PFSK-1 (cell line): ENCODE results near the gene FAM237A. TPM values are rescaled to one million over a fixed set of nuclear protein-coding genes. Genes with fewer than 3 reads are reported as not detected.

Experiments
- FOXP2 ChIP-seq: optimal IDR thresholded peaks from 2 replicates; pipeline ENCODE3; 2011; ENCODE audit warnings: borderline replicate concordance, control low read depth, inconsistent platforms; ENCODE audit not compliant: insufficient read depth; ENCODE audit errors: extremely low read length, extremely low read depth
- POLR2AphosphoS5 ChIP-seq: IDR thresholded peaks from 2 replicates; pipeline ENCODE4 v1.6.1; 2012; ENCODE audit warnings: low read depth, mild to moderate bottlenecking, control low read depth, low read length, moderate library complexity
- REST ChIP-seq, 2 experiments: IDR thresholded peaks; 2 replicates each; pipeline versions ENCODE4 v1.6.1 to v1.8.0; 2011 to 2012; ENCODE audit warnings: low read depth in 2 of 2, low read length in 2 of 2, control low read depth in 1 of 2, inconsistent platforms in 1 of 2, mild to moderate bottlenecking in 1 of 2, moderate library complexity in 1 of 2; ENCODE audit not compliant: insufficient read depth in 1 of 2
- SIN3A ChIP-seq: IDR thresholded peaks from 2 replicates; pipeline ENCODE4 v1.6.1; 2012; ENCODE audit warnings: mild to moderate bottlenecking, low read length, moderate library complexity, borderline replicate concordance; ENCODE audit not compliant: insufficient read depth
- TAF1 ChIP-seq: IDR thresholded peaks from 2 replicates; pipeline ENCODE4 v1.6.1; 2012; ENCODE audit warnings: low read length, control low read depth, borderline replicate concordance; ENCODE audit not compliant: insufficient read depth
- polyA plus RNA-seq: library from polyadenylated mRNA; unstranded; fragments of >200 nt; gene quantifications from one replicate; pipeline ENCODE4 v1.2.1, GENCODE V29; 2012; ENCODE audit warnings: low read depth, missing spikeins; ENCODE audit not compliant: insufficient read length

FAM237A gene
- not detected for polyA plus RNA-seq

GRCh38 chr2:206642075-206643025 is at the start of gene FAM237A:
Gene FAM237A (plus strand): TSS chr2:206642487. CDS start chr2:206644237, 1,750 bp downstream.
- TF ChIP-seq TAF1, result no peak
- no peak for TF ChIP-seq SIN3A
- peak; percentile 90 to 96 for TF ChIP-seq REST (IDR thresholded peaks at IDR 0.05; ENCODE audit: insufficient read depth in 1 of 2, low read depth in 2 of 2, low read length in 2 of 2)

GRCh38 chr2:206597717-206598218 is 44.5 kb upstream of the FAM237A start:
- no peak for TF ChIP-seq REST (IDR thresholded peaks at IDR 0.05; ENCODE audit: insufficient read depth in 1 of 2, low read depth in 2 of 2, low read length in 2 of 2)
- no peak for TF ChIP-seq POLR2AphosphoS5
- no peak for TF ChIP-seq TAF1
- no peak for TF ChIP-seq SIN3A
- no peak for TF ChIP-seq FOXP2

- TF ChIP-seq REST (IDR thresholded peaks at IDR 0.05; ENCODE audit: insufficient read depth in 1 of 2, low read depth in 2 of 2, low read length in 2 of 2) (no peak), POLR2AphosphoS5 (no peak), TAF1 (no peak), FOXP2 (no peak), SIN3A (no peak)
Observed at GRCh38 chr2:206603243-206603642, 39.0 kb upstream of the FAM237A start.

GRCh38 chr2:206610451-206610850 is 31.8 kb upstream of the FAM237A start:
- TF ChIP-seq FOXP2 (no peak), SIN3A (no peak), TAF1 (no peak), POLR2AphosphoS5 (no peak), REST (IDR thresholded peaks at IDR 0.05; ENCODE audit: insufficient read depth in 1 of 2, low read depth in 2 of 2, low read length in 2 of 2) (no peak)
